Measurements from ENCODE around the gene BCR. TPM values are rescaled to one million over a fixed set of nuclear protein-coding genes. Genes with fewer than 3 reads are reported as not detected.

Gene BCR
- total RNA-seq, 2 experiments from 2014 or later: 60.7 to 63.2 TPM

Other genes with a start within 250 kb of the BCR start
- under 1 TPM; 0.28 to 0.53 TPM for gene GNAZ, start 110.0 kb upstream of the BCR start, total RNA-seq
- gene RSPH14, start 38.5 kb upstream of the BCR start, total RNA-seq: not detected
- under 1 TPM in 1 of 2 experiments, not detected in 1; 0.33 TPM for gene RAB36, start 35.0 kb upstream of the BCR start, total RNA-seq